Anterior cingulate cortex (tissue), 58 donors: ENCODE results near the gene ADCY7.

Experiments
- DNase-seq, 58 donors: peaks; one replicate each; lab custom pipeline; 2025; lab: John Stamatoyannopoulos, UW

Gene ADCY7

GRCh38 chr16:50247906-50248608 lies 18.3 kb upstream of the ADCY7 start:
- DNase-seq: no peak

GRCh38 chr16:50248845-50249244 lies 17.5 kb upstream of the ADCY7 start:
- DNase-seq: no peak

DNA sequence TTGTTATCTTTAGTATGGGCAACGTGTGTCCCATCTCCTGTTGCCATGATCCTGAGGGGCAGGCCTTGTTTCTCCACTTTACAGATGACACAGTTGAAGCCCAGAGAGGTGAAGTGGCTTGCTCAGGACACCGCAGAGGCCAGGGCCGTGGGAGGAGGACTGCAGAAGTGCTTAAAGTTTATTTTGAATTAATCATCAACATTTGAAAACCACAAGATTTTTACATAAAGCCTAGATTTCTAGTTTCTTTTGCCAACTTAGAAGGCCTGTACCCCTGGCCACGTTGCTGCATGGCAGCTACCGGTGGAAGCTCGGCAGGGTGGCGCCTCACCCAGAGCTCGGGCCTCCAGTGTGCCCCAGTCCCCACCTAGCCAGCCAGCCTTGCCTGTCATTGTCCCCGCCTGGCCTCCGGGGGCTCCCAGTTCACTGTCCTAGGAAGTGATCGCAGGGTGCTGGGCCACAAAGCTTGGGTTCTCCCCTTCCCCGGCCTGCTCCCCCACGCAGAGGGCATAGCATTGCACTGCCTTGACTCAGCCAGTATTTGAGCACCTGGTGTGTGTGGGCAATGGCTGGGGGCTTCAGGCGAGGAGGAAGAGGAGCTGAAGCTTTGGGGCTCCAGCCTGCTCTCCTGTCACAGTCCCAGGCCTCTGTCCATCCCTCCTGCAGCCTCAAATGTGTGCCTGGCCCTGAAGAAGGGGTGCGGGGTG lies 14.8 kb upstream of the ADCY7 start:
- no peak for DNase-seq

DNA sequence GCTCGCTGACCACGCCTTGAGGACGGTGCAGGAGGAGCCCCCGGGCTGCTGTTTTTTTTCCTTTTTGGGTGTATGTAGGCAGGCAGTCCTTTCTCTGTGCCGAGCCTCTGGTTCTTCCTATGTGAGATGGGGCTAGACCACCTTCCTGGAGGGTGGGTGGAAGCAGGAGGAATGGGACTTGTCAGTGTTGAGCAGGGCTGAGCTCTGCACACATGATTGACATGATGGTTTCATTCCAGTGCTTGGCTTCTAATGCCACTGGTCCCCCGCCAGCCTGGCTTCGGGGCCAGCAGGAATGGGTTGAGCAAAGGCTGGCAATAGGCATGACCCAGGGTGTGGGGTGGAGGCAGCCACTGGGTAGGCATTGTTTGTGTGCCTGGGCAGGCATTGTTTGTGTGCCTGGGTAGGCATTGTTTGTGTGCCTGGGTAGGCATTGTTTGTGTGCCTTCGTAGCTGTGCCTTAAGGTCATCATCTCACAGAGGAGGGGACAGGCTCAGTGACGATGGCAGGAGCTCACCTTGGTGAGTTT lies 14.2 kb upstream of the ADCY7 start:
- DNase-seq: peak in 10 of 58 donors; percentile 21 to 70 (median 38)

- no peak for DNase-seq
These were observed 13.4 kb upstream of the ADCY7 start for GRCh38 chr16:50252874-50253513.

- DNase-seq: no peak
These were observed 12.8 kb upstream of the ADCY7 start for GRCh38 chr16:50253514-50253910.

GRCh38 chr16:50254072-50254471 lies 12.3 kb upstream of the ADCY7 start:
- no peak for DNase-seq

GRCh38 chr16:50255538-50255937 lies 10.8 kb upstream of the ADCY7 start:
- DNase-seq: no peak

GRCh38 chr16:50256604-50257003 lies 9.7 kb upstream of the ADCY7 start:
- no peak for DNase-seq

- DNase-seq: no peak
These were observed 8.5 kb upstream of the ADCY7 start for GRCh38 chr16:50257876-50258275.

DNA sequence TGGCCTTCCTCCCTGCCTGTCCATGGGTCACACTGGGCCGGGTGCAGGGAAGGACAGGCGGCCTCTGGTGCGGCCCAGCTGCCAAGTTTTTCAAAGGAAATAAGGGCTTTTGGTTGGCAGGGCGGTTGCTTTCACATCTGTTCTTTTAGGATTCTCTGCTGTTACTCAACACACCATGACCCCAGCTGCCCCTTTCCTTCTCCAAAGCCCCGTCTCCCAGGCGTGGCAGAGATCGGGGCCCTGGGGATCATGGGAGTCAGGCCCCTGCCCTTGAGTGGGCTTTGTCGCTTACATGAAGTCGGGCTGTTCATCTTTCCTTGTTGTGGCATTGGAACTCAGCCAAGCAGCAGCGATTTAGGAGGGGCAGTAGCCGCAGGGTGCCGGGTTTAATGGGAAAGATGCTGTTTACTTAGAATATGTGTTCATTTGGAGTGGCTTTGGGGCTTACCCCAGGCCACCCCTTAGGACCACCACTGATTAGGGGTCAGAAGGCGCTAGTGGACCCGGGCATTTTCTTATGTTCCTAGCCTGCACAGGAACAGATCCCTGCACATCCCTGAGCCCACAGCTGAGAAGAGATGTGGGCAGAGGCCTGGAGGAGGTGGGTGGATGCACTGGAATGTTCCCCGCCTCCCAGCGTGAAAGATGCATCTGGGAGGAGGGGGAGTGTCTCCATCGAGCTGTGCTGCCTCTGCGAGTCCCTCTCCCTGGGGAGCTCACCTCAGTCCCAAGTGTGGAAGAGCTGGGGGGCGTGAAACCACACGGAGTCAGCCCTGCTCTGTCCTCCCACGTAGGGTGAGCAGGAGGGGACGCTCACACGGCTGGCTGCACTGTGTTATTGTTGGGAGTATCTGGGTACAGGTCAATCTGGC lies 6.8 kb upstream of the ADCY7 start:
- peak in 2 of 58 donors; percentile 25 to 33 for DNase-seq

- DNase-seq: no peak
These were observed 5.9 kb upstream of the ADCY7 start for GRCh38 chr16:50260206-50261159.

GRCh38 chr16:50261160-50261706 lies 5.1 kb upstream of the ADCY7 start:
- no peak for DNase-seq

GRCh38 chr16:50261707-50262235 lies 4.6 kb upstream of the ADCY7 start:
- DNase-seq: no peak

GRCh38 chr16:50263060-50263909 lies 3.1 kb upstream of the ADCY7 start:
- no peak for DNase-seq

GRCh38 chr16:50263940-50264929 lies 2.1 kb upstream of the ADCY7 start:
- no peak for DNase-seq
